C4-2B (cell line): ENCODE results near the gene NMNAT3.

ENCODE experiments used
- CTCF ChIP-seq: fragments of 450-650 bp; conservative IDR thresholded peaks from 2 replicates; pipeline ENCODE4 v1.5.1; 2017; ENCODE audit warnings: mild to moderate bottlenecking
- ZFX ChIP-seq: fragments of 450-650 bp; IDR thresholded peaks from 2 replicates; pipeline ENCODE4 v1.6.1; 2017

DNA sequence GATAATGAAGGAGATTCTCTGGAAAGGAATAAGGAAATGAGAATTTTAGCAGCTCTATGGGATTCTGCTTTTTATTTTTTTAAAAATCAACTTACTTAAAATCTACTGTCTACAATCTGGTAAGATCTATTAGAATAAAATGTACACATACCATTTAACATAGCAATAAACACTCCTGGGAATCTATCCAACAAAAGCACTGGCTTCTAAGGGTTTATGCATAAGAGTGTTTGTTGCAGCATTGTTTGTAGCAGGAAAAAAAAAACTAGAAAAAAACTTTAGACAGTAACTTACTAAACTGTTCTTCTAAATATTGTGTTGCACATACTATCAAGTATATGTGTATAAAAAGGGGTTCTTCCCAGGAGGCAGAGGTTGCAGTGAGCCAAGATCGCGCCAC, 122.5 kb downstream of the NMNAT3 start:
- TF ChIP-seq ZFX: no peak
- no peak for TF ChIP-seq CTCF
